NCI-H510A (cell line): ENCODE measurements around the gene FUOM.
A peak's percentile ranks its signal among the peaks of the same experiment; 100 is the strongest.

Experiments
- DNase-seq: peaks from one replicate; lab custom pipeline; 2025; lab: John Stamatoyannopoulos, UW

The FUOM gene

GRCh38 chr10:133310399-133310755 lies 47.4 kb downstream of the FUOM start:
- no peak for DNase-seq

GRCh38 chr10:133309720-133310398 lies 48.0 kb downstream of the FUOM start:
- peak; percentile 60 for DNase-seq

GRCh38 chr10:133309100-133309719 lies 48.6 kb downstream of the FUOM start:
- DNase-seq, result peak; percentile 77

DNA sequence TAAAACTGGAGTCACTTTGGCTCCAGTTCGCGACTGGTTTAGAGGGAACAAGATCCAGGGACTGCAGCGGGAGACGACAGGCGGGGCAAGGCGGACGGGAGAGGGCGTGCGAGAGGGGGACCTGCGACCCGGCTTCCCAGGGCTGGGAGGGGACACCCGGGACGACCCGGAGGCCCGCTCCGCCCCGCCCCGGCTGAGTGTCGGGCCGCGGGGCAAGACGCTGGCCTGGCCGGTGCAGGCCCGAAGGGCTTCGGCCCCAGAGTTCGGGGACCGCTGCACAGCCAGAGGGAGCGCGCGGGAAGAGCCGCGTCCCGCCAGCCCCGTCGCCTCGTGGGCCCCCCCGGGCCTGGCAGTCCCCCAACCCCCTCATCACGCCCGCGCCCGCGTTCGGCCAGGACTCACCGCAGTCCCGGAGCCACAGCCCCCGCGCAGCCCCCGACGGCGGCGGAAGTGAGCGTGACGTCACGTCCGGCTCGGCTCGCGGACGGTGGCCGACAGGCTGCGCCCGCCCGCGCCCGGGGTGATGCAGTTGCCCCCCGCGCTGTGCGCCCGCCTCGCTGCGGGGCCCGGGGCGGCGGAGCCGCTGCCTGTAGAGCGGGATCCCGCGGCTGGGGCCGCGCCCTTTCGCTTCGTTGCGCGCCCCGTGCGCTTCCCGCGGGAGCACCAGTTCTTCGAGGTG lies 49.3 kb downstream of the FUOM start, which contains the start of the genes TUBGCP2 and ZNF511:
Gene TUBGCP2, minus strand, starts transcription at position 452 of the 679 bp plus-strand sequence. CDS start 5,931 bp downstream, outside the sequence.
Gene ZNF511, plus strand, starts transcription at position 494 of the 679 bp plus-strand sequence. Its CDS starts 30 bp downstream, at position 524.
- DNase-seq, result peak; percentile 51

- peak; percentile 72 for DNase-seq
Measured at GRCh38 chr10:133307776-133308420, 49.9 kb downstream of the FUOM start.

- no peak for DNase-seq
Measured at GRCh38 chr10:133306941-133307379, 50.9 kb downstream of the FUOM start.

- DNase-seq, result no peak
Measured at GRCh38 chr10:133306097-133306476, 51.7 kb downstream of the FUOM start.
